Activated T-cell treated with anti-CD3 and anti-CD28 coated beads for 48 hours (primary cell): ENCODE data around the gene HOXA13.

ENCODE experiments used
- DNase-seq: peaks from one replicate; pipeline ENCODE4 v3.0.0-alpha.2; 2020; ENCODE audit warnings: low read depth

Gene HOXA13

DNA sequence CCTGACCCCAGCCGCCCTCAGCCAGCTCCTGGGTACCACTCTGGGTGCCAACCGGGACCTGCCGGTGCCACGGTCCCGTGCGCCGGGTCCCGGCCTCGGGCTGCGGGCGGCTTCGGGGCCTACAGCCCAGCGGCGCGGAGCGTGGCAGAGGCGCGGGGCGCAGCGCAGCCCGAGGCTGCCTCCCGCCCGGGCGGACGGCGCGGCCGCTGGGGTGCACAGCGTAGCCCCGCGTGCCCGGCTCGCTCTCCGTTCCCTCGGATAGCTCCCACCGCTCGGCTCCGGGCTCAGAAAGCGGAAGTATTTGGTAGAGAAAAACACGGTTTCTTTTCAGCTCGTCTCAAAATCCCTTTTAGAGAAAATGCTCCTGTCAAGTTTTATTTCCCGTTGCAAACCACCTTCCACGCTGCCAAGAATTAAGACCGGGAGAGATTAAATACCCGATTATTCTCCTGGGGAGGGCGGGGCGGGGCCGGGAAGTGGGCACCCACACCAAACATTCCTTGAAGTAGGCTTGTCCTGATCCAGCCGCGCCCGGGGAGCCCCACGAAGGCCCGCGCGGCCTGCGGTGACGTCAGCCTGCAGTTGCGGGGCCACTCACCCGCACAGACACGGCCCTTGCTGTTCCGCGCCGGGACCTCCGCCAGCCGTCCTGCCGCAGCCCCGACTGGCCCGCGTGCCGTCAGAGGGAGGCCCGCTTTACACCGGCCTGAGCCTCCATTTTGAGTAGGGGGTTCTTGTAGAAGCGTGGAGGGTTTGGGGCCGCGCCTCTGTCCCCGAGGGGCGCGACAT lies 7.2 kb downstream of the HOXA13 start:
- DNase-seq, result no peak

DNA sequence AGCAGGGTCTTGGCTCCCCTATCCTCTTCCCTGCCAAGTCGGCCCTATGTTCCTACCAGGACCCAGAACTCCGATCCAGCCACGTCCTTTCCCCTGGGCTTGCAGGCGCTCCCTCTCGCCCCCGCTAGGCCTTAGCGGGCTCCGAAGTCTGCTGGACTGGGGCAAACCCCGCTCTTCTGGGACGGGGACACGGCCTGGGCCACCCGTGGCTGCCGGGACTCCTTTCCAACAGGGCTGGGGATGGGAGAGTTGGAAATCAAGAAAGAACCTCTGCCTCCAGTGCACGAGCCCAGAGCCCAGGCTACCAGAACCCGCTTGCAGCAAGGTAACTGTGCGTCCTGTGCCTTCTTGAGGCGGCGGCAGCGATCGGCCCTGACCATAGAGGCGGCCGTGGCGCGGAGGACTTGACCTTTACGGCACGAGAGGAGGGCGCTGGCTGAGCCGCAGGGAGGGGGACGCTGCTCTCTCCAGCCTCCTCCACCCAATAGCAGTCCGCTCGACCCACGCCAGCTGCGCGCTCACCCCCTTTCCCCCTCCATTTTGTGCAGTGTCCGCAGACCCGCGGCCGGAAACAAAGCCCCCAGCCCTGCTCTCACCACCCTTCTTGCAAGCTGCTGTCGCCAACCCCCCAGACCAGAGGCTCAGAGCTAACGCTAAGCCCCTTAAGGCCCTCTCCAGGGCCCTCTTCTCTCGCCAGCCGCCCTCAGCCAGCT lies 7.9 kb downstream of the HOXA13 start:
- DNase-seq, result no peak

DNA sequence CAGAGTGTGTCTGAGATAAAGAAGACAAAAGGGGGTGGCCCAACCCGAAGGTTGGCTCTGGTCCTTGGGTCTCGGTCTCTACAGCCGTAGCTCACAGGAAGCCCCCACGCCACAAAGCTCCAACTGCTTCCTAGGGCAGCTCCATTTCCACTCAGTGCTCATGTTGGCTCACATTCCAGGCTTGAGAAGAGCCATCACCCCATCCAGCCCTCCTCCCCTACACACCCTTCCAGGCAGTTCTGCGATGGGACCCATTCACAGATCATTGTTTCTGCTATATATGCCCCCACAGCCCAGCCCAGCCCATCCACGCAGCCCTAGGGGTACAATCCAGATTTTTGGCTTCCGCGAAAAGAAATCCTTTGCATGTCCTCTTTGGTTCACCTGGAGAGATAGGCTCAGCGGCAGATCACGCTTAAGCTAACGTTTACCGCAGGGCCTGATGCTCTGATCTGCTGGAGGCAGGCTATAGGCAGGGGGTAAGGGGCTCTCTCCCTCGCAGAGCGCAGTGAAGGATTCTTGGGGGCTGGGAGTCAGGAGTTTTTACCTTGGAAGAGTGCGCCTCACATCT lies 8.6 kb downstream of the HOXA13 start:
- DNase-seq, result no peak

DNA sequence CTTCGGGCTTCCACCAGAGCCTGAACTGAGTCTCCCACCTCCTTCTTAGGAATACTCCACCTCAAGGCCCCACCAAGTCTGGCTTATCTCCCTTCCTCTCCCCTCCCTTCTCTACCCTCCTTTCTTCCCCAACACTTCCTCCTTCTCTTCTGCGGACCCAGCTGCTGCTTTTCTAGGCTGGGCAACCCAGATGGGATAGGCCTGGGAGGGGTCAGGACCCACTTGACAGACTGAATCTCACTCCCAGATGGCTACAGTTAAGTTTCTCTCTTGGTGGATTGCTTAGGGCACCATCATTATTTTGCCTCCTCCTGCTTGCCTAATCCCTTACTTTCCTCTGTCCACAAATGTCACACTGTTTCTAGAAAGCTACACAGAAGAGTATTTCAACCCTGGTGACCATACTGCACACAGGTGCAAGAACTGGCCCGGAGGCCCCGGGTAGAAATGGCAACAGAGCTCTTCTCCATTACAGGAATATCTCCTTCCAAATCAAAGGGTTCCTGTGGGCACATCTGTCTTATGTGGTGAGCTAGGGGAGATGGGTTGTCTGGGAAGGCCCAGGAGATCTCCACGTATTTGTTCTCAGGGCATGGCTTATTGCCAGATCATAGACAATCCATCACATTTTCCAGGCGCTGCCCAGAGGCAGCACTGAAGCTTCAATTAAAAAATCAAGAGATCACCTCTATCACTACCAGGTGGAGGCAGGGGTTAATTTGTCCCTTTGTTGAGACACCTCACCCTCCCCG lies 9.7 kb downstream of the HOXA13 start:
- DNase-seq, result no peak

DNA sequence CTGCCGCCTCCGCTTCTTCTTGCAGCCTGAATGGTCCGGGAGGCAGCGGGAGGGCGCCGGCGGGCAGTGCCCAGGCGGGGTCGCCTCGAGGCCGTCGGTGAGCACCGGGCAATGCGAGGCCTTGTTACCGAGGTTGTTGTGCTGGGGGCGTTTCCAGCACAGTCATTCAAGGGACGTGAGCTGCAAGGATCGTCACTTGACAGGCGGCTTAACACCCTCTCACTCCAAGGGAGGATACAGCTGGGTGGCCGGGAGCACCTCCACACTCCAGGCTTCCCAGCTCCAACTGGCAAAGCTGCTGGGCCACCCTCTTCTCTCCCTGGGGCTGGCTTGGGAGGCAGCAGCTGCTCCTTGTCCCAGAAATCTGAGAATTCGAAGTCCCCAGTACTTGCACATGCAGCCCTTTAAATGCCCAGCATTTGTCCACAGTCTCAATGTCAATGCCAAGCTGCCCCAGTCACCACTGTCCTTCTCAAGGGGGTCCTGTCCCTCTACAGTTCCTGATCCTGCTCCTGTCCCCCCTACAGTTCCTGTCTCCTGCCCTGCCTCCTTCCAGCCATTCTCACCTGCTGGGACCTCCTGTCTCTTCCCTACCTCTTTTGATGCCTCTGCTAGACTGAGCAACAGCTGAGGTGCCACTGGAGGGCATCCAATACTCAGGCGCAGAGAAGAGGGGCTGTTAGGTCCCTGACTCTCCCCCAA lies 10.4 kb downstream of the HOXA13 start:
- no peak for DNase-seq

DNA sequence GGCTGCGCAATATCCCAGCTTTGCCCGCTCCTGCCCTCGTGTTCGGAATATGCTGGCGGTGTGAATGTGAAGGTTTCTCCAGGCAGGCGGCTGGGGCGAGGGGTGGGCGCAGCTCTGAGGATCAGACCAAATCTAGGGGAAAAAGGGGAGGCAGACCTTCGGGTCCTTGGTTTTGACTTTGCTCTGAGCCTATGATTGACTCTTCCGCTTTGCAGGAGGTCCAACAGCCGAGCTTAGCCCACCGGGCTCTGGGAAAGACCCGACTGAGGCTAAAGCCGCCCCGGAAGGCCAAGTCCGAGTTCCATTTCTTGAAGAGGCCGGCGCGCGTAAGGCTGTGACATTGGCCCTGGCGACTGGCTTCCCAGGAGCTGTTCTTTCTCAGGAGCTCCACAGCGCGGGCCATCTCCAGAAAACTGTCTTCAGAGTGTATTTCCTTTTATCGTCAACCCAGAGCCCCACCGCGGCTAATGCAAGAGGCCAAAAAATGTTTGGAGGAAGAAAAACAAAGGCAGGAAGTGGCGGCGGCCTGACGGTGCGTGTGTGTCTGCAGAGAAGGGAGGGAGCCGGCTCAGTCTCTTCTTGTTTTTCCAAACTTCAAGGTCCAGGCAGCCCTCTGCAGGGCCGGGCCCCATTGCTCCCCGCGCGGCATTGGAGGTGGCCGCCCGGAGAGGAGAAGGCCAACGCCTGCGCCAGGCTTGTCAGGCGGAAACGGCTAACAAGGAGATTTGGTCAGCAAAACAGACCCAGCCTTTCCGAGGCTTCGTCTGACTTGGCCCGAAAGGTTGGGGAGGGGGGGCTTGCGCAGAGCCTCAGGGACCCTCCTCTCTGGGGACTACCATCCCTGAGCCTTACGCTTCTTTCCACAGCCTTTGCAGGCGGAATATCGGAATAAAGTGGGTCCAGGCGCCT lies 11.3 kb downstream of the HOXA13 start:
- DNase-seq, result no peak

DNA sequence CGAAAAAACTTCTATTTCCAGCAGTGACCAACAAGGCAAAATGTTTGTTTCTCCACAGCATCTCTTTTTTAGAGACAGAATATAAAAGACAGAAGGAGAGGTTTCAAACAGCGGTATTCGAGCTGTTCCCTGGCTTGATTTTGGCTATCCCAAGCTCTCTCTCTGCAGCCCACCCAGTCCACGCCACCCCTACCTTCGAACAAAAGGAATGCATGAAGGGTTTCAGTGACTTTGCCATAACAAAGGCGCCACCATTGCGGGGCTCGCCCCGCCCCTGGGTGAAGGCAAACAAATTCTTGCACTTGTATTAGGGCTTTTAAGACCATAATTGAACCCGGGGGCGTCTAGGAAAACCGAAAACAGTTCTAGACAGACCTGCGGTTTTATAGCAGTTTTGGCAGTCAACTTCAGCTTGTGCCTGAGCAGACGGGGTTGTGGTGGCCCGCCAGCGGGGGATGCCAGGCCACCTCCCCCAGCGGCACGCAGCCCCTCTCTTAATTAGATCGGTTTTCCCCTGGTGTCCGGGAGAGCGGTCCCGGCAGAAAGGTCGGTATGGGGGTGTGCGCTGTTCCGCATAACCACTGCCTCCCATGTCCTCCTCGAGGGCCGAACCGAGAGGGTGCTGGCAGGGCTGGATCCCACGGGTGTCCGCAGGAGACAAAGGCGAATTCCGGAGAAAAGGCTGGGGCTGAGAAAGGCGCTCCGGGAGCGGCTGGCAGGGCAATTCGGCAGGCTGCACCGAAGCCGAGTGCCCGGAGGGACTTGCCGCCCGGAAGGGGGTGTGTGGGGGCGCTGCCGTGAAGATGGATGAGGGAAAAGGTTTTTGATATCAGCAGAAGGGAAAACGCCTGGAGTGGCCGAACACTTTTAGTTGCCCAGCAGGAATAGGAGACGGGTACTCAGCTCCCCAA lies 12.2 kb downstream of the HOXA13 start:
- DNase-seq, result no peak

DNA sequence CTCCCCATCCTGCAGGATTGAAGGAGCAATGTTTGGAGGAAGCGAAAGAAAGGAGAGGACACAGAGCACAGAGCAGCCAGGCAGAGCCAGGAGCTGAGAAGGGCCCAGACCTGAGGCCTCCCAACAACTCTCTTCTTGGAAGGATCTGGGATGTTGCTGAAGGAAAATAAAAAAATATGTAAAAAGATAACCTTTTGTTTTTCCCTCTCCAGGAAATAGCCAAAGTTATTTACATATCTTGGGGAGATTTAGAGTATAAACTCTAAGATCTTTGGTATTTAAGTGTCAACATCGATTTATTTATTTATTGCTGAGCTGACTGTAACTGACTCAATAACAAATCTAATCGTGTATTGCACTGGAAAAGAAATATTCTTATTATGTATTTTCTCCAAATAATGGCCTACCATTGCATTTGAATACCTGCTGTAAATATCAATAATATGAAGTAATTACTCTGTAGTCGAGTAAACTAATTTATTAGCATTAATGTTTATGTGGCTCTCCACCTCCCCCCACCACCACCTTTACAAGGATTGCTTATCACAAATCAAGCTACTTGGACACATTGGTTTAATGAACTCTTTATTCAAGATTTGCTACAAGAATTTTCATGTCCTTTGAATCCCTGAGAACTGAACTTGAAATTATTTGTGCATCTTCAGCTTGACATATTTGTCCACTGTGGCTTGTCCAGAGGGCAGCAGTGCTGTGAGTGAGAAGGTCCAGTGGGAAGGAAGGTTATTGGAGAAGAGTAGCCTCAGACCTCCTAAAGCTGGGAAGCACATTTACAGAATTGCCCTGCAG lies 13.0 kb downstream of the HOXA13 start:
- no peak for DNase-seq

DNA sequence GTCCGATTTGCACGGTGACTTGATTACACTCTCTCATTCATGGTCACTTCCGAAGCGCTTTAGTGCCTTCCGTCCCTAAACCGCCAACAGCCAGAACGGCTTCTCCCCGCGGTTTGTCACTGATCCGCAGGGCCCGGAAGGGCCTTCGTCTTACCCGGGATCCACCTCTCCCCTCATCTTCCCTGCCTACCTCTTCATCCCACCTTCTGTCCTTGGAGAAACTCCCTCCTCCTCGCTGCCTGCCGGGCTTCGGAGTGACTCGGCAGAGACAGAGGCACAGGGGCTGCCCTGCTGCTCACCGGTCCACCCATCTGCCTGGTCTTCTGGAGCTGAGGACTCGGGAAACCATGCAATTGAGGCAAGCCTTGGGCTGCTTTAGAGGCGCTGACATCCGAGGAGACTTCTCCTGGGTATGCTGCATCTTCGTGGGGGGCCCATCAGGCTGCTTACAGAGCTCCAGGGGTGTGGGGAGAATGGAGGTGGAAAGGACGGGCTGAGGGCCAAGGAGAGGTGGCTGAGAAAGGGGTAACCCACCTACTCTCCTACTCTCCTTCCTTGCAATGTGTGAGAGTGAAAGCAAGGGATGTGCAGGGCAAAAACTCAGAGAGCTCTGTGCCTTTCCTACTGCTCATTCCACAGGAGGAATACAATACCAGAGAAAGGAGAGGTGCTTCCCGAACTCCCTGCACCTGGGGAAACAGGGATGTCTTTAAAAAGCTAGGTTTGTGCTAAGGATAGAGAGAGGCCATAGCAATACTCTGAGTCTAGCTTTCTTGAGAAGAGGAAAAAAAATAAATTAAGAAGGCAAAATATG lies 13.8 kb downstream of the HOXA13 start:
- no peak for DNase-seq

DNA sequence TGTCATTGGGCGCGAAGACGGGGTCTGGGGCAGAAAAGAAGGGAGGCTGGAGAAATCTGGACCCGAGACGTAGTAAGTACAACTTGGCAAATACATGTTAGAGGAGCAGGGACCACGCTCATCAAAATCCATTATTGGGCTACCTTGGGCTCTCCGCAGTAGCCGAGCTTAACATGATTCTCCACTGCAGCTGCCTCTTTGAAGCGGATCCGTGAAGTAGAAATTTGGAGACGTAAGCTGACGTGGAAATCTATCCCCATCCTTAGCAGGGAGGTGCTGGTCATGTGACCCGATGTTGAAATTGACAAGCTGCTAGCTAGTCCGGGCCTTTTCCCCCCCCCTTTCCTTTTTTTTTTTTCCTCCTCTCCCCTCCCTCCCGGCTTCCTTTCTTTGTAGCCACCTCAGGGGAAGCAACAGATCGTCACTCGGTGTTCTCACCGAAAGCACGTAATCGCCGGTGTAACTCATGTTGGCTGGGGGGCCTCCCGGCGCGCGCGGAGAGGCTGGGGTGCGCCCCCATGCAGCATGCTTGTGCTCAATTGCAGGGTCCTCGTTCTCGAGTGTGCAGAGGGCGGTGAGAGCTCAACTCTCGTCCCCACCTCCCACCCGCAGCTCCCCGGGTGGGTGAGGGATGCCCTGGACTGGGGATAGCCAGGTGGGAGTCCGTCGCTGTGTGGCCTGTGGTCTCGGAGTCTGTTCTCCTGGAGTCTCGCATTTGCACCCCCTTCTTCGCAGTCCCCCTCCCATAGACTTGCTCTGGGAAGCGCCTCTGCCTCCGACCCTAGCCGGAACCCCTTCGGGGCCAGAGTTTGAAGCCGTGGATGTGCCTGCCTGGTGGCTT lies 14.7 kb downstream of the HOXA13 start, which contains the start of gene HOXA11:
Gene HOXA11 (minus strand): TSS at position 220 of the 841 bp plus-strand sequence. CDS start 88 bp downstream, at position 132.
- DNase-seq, result no peak

DNA sequence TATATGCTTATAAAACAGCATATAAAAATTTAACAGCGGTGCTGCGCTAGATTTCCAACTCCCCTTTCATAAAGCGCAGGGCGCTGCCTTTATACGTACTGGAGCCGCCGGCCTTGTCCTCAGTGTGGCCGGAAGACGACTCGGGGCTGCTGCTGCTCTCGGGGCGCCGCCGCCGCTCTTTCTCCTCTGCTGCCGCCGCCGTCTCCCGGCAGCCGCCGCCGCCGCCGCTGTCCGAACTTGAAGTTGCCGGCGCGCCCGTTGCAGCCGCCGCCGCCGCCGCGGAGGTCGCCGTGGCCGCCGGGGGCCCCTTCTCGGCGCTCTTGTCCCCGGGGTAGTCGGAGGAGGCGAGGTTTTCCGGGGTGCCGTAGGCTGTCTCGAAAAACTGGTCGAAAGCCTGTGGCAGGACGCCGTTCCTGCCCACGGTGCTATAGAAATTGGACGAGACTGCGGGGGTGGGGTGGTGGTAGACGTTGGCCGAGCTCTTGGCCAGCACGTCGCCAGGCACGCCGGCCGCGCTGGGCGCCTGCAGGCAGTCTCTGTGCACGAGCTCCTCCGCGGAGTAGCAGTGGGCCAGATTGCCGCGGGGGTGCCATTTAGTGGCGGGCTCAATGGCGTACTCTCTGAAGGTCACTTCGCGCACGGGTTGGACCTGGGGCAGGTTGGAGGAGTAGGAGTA lies 15.4 kb downstream of the HOXA13 start:
- no peak for DNase-seq

DNA sequence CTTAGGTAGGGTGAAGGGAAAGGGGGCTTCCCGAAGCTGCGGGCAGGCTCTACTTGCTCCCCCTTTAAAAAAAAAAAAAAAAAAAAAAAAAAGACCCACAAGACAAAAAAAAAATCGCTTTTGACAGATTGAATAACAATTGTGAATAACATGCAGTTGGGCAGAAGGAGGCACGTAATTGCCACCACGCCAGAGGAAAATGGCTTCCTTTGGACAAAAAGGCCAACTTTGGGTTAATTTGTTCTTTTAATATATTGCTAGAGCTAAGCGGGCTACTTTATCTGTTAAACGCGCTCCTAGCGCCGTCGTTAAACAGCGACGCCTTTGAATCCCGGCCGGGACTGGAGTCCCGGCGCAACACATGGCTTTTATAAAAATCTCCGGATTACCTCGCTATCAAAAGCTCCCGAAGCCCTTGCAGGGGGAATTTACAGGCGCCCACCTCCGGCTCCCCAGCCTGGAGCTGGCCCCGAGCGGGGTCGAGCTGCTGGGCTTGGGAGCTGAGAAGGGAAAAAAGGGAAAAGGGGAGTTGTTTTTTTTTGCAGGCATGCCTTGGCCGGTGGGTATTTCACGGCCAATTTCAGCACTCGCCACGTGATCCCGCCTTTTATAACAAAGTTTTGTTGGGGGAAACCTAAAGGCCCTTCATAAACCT lies 16.1 kb downstream of the HOXA13 start:
- no peak for DNase-seq

DNA sequence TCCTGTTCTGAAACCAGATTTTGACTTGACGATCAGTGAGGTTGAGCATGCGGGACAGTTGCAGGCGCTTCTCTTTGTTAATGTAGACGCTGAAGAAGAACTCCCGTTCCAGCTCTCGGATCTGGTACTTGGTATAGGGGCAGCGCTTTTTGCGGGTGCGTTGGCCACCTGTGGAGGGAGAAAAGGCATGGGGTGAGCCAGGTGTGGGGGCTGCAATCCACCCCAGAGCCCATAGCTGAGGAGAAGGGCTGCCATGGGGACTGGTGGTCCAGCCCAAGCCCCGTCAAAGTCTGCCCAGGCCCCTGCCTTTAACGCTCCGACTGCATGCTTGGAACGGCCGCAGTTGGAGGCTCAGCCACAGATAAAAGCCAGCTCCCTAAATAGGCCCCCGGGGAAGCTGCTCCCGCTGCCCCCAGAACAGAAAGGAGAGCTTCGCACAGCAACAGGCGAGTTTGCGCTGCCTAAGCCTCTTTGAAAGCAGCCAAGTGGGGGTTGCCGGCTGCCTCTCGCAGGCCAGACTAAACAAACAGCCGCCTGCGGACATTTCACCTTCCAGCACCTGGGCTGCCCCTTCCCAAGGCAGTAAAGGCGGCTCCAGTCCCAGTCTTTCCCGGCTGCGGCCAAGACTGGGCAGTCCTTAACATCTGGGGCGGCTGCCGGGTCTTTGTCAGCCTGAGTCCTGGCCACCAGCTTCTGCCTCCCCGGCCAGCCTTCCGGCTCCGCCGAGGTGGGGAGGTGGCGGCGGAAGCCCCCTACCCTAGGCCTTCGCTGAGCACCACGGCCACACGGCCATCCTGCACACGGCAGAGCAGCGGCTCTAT lies 16.8 kb downstream of the HOXA13 start:
- DNase-seq, result no peak

DNA sequence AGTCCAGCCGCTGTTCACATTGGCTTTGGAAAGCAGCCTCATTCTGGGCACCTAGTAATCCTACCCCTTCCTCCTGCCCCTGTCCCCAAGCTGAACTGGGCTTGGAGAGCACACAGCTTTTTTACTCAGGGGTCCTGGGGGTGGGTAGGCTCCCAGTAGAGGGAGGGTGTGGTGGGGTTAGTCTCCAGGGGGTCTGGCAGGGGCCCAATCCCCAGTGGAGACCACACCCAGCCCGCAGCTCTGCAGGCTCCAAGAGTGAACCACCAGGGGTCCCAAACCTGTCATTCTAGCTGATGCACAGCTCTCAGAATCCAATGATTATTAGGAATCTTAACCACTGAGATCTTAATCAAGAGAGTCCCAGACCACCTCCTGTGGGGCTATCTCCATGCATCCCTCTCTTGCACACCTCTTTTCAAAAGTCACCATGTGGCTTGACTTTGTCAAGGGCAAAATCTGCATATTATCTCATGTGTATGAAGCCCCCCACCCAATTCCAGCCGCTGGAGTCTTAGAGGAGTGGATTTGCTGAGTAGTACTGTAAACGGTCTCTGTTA lies 17.5 kb downstream of the HOXA13 start:
- no peak for DNase-seq
